Measurements from ENCODE around the gene ZNF652. TPM values are rescaled to one million over a fixed set of nuclear protein-coding genes. Genes with fewer than 3 reads are reported as not detected.
A peak's percentile ranks its signal among the peaks of the same experiment; 100 is the strongest.

ZNF652 gene
- total RNA-seq, 4 donors from 2014 or later: 56.0 to 124 (median 92.2) TPM

DNA sequence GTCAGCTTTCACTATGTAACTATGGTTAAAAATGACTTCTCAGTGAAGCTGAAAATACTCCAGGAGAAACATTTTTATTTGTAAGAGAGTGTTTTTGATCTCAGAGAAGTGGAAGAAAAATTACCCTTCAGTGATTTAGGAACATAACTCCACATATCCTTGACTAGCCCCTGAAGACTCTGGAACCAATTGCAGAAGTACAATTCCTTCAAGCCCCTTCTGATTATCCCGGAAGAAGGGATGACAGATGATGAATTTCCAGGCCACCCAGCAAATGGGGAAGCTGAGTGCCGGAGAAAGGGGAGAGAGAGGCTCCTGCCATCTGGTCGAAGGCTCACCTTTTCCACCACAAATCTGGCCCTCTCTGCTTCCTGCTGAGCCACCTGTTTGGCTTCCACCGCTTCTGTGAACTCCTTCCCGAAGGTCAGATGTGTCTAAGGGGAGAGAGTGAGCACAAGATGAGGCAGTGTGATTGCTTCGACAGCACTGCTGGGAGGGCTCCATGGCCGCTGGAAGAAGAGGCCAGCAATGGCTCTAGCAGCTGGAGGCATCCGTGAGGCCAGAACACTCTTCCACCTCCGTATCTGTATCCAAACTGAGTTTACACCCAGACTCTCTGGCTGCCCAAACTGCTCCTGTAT, 44.5 kb upstream of the ZNF652 start:
- Histone ChIP-seq H3K9me3 (no peaks in the 10 kb centered on the region), H3K27me3 (no peaks in the 10 kb centered on the region), H3K27ac (no peak overlapping the region), H3K4me1 (peaks cover 0 to 34% (median 0%) of the 10 kb centered on the region in 3 donors), H3K36me3 (peaks cover 0 to 93% of the 10 kb centered on the region in 2 donors), H3K4me3 (no peak overlapping the region)
- WGBS, 2 donors (ENCODE audit: low coverage in 1 of 2): 91 to 93% methylated on average over 6 to 7 of the region's 9 CpGs
- TF ChIP-seq POLR2A (IDR thresholded peaks at IDR 0.05): no peak
- TF ChIP-seq POLR2AphosphoS5 (IDR thresholded peaks at IDR 0.05): no peak
- TF ChIP-seq, protein P1, sequence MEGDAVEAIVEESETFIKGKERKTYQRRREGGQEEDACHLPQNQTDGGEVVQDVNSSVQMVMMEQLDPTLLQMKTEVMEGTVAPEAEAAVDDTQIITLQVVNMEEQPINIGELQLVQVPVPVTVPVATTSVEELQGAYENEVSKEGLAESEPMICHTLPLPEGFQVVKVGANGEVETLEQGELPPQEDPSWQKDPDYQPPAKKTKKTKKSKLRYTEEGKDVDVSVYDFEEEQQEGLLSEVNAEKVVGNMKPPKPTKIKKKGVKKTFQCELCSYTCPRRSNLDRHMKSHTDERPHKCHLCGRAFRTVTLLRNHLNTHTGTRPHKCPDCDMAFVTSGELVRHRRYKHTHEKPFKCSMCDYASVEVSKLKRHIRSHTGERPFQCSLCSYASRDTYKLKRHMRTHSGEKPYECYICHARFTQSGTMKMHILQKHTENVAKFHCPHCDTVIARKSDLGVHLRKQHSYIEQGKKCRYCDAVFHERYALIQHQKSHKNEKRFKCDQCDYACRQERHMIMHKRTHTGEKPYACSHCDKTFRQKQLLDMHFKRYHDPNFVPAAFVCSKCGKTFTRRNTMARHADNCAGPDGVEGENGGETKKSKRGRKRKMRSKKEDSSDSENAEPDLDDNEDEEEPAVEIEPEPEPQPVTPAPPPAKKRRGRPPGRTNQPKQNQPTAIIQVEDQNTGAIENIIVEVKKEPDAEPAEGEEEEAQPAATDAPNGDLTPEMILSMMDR (IDR thresholded peaks at IDR 0.05): no peak
- no peak for TF ChIP-seq EP300 (IDR thresholded peaks at IDR 0.05)
- ATAC-seq: no peak

DNA sequence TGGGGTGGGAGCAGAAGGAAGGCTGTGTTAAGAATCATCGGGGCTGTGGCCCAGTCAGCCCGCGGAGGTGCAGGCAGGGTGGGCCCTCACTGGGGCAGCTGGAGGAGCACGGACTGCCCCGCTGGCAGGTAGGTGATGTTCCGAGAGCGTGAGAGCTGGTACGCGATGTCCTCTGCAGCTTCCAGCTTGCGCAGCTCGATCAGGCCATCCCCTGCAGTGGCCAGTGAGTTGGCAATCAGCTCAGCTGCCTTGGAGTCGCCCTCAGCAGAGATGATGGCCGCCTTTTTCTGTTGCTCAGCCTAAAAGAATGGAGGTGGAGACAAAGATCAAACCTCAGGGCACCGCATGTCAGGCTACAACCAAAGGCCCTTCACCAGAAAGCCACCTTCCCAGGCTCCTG, 42.9 kb upstream of the ZNF652 start:
- H3K9me3 ChIP-seq: no peaks in the 10 kb centered on the region
- no peak for ATAC-seq
- H3K4me3 ChIP-seq: no peak overlapping the region
- H3K4me1 ChIP-seq: peaks cover 0 to 38% (median 0%) of the 10 kb centered on the region in 3 donors
- TF ChIP-seq POLR2AphosphoS5 (IDR thresholded peaks at IDR 0.05): no peak
- WGBS, 2 donors (ENCODE audit: low coverage in 1 of 2): 94 to 100% methylated on average over 1 to 3 of the region's 14 CpGs
- H3K27me3 ChIP-seq: no peaks in the 10 kb centered on the region
- no peak overlapping the region for H3K27ac ChIP-seq
- peaks cover 0 to 76% of the 10 kb centered on the region in 2 donors for H3K36me3 ChIP-seq

DNA sequence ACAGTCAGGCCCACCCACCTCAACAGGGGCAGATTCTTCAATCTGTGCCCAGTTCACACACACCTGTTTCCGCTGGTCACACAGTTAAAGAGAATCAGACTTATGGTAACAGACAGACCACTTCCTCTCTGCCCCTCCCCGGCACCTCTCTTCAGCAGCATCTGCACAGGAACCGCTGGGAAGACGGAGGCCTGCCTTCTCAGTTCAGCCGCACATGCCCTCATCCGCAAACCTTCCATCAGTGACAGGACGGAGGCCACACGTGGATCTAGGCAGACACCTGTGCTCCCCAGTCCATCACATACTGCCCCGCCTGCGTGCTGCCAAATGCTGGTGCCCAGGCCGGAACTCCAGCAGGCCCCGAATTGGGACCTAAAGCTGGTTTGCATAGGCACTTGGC, 42.3 kb upstream of the ZNF652 start:
- Histone ChIP-seq H3K4me1 (peaks cover 0 to 44% (median 0%) of the 10 kb centered on the region in 3 donors), H3K27ac (peak overlapping the region in 3 of 4 donors; percentile 17 to 39 (median 31)), H3K27me3 (no peaks in the 10 kb centered on the region), H3K36me3 (peaks cover 0 to 71% of the 10 kb centered on the region in 2 donors), H3K4me3 (no peak overlapping the region), H3K9me3 (no peaks in the 10 kb centered on the region)
- TF ChIP-seq EP300 (IDR thresholded peaks at IDR 0.05): no peak
- TF ChIP-seq, protein P1 (IDR thresholded peaks at IDR 0.05): no peak
- TF ChIP-seq POLR2A (IDR thresholded peaks at IDR 0.05): no peak
- no peak for TF ChIP-seq POLR2AphosphoS5 (IDR thresholded peaks at IDR 0.05)
- WGBS, 2 donors (ENCODE audit: low coverage in 1 of 2): 82 to 83% methylated on average over 6 to 7 of the region's 12 CpGs
- ATAC-seq: no peak

DNA sequence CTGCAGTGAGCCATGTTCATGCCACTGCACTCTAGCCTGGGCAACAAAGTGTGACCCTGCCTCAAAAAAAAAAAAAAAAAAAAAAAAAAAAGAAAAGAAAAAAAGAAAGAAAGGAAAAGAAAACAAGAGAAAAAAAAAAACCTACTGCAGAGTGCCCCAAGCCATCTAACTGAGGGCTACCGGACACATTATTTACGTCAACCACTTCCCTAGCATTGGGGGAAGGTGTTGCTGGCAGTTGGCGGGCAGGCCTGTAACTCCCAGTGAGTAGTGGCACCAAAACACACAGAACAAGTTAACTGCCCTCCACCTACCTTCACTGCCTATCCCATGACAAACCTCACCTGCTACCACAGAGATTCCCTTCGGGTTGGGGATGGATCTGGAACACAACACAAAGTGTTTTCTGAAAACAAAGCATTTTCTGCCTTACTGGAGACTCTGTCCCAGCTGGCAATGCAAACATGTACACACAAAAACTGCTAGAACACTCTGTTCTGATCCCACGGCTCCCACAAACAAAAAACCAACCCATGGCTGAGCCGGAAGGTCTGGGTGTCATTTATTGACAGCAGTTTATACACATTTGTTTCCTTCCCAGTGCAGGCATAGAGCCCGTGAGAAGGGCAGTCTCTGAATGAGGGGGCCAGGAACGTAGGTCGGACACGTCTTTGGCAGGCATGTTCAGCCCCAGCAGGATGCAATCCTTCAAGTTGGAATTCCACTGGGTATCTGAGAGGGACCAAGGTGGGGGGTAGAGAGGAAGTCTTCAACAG, 41.7 kb upstream of the ZNF652 start:
- Histone ChIP-seq H3K27me3 (no peaks in the 10 kb centered on the region), H3K4me1 (peaks cover 0 to 45% (median 0%) of the 10 kb centered on the region in 3 donors), H3K27ac (peak overlapping the region in 3 of 4 donors; percentile 17 to 39 (median 31)), H3K4me3 (no peak overlapping the region), H3K9me3 (no peaks in the 10 kb centered on the region), H3K36me3 (peaks cover 0 to 64% of the 10 kb centered on the region in 2 donors)
- 55 to 58% methylated on average over 6 to 8 of the region's 10 CpGs for WGBS, 2 donors (ENCODE audit: low coverage in 1 of 2)
- ATAC-seq: no peak
- no peak for TF ChIP-seq EP300 (IDR thresholded peaks at IDR 0.05)
- TF ChIP-seq, protein P1 (IDR thresholded peaks at IDR 0.05): no peak
- no peak for TF ChIP-seq POLR2AphosphoS5 (IDR thresholded peaks at IDR 0.05)
- no peak for TF ChIP-seq POLR2A (IDR thresholded peaks at IDR 0.05)

DNA sequence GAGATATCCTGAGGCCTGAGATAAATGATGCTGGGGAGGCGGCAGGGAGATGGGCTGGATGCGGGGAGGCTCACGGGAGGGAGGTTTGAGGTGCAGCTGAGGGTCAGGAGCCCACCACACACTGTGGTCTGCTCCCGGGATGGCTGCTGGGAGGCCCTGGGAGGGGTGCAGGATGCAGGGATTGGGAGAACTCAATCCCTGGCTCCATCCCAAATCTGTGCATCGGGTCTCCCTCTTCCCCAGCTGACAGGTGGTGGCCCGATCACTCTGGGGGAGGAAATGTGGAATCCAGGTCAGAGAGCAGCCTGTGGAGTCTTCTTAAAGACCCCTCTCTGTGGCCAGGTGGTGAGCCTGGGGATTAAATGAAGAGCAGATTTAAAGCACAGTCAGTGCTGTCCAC, 40.7 kb upstream of the ZNF652 start:
- Histone ChIP-seq H3K4me1 (peaks cover 0 to 35% (median 0%) of the 10 kb centered on the region in 3 donors), H3K27ac (peak overlapping the region in 2 of 4 donors; percentile 24 to 39), H3K36me3 (peaks cover 0 to 54% of the 10 kb centered on the region in 2 donors), H3K9me3 (no peaks in the 10 kb centered on the region), H3K4me3 (no peak overlapping the region), H3K27me3 (no peaks in the 10 kb centered on the region)
- no peak for TF ChIP-seq EP300 (IDR thresholded peaks at IDR 0.05)
- TF ChIP-seq, protein P1 (IDR thresholded peaks at IDR 0.05): no peak
- no peak for TF ChIP-seq POLR2A (IDR thresholded peaks at IDR 0.05)
- TF ChIP-seq POLR2AphosphoS5 (IDR thresholded peaks at IDR 0.05): no peak
- no peak for ATAC-seq
- 78% methylated on average over 4 of the region's 6 CpGs; no CpG with 5 or more reads in 1 of the 2 donors for WGBS, 2 donors (ENCODE audit: low coverage in 1 of 2)
